AG10803 (cell line): ENCODE results near the gene OVCA2.

Experiments
- DNase-seq: peaks from one replicate; pipeline ENCODE4 v3.0.0; 2010; ENCODE audit warnings: low read depth
- H3K4me3 ChIP-seq: 2 replicates; pipeline ENCODE4 v1.5.1; 2011; ENCODE audit warnings: mild to moderate bottlenecking, low read length, control low read depth
- TF ChIP-seq, protein P1 (sequence below): conservative IDR thresholded peaks from 2 replicates; pipeline ENCODE4 v1.5.1; 2011; ENCODE audit warnings: mild to moderate bottlenecking, low read length, control low read depth, inconsistent platforms

The OVCA2 gene

DNA sequence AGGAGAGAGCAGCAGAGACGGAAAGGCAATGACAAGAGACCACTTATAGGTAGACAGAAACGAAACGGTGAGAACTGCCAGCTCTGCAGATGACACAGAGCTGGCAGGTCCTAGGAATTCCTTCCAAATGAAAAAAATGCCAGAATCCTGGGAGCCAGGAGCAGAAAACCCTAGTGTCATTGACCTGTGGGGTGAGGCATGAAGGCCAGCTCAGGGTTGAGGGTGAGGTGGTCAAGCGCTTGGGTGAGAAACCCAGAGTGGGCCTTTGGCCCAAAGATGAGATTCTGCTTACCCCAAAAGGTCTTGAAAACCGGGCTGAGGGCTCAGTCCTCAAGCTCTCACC lies 22.3 kb downstream of the OVCA2 start:
- DNase-seq, result no peak
- no peak overlapping the region for H3K4me3 ChIP-seq
- TF ChIP-seq, protein P1, sequence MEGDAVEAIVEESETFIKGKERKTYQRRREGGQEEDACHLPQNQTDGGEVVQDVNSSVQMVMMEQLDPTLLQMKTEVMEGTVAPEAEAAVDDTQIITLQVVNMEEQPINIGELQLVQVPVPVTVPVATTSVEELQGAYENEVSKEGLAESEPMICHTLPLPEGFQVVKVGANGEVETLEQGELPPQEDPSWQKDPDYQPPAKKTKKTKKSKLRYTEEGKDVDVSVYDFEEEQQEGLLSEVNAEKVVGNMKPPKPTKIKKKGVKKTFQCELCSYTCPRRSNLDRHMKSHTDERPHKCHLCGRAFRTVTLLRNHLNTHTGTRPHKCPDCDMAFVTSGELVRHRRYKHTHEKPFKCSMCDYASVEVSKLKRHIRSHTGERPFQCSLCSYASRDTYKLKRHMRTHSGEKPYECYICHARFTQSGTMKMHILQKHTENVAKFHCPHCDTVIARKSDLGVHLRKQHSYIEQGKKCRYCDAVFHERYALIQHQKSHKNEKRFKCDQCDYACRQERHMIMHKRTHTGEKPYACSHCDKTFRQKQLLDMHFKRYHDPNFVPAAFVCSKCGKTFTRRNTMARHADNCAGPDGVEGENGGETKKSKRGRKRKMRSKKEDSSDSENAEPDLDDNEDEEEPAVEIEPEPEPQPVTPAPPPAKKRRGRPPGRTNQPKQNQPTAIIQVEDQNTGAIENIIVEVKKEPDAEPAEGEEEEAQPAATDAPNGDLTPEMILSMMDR, result no peak

DNA sequence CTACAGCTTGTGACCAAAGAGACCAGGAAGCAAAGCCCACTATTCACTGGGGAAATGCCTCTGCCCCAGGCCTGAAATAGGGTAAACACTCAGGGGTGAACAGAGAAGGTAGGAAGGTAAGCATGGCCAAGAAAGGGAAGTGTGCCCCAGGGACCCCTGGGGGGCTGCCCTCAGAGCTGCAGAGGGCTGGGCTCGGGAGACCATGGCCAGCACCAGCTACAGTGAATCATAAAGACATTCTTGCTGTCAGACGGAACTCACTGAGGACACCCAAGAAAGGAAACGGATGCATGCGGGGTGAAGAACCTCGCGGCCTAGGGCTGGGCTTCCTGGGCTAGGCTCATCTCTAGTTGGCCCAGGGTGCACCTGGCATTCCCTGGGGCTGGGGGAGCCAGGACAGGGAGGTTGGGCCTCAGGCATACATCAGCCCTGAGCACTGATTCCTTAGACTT lies 22.7 kb downstream of the OVCA2 start:
- H3K4me3 ChIP-seq, result no peak overlapping the region
- no peak for DNase-seq
- TF ChIP-seq, protein P1, result no peak

DNA sequence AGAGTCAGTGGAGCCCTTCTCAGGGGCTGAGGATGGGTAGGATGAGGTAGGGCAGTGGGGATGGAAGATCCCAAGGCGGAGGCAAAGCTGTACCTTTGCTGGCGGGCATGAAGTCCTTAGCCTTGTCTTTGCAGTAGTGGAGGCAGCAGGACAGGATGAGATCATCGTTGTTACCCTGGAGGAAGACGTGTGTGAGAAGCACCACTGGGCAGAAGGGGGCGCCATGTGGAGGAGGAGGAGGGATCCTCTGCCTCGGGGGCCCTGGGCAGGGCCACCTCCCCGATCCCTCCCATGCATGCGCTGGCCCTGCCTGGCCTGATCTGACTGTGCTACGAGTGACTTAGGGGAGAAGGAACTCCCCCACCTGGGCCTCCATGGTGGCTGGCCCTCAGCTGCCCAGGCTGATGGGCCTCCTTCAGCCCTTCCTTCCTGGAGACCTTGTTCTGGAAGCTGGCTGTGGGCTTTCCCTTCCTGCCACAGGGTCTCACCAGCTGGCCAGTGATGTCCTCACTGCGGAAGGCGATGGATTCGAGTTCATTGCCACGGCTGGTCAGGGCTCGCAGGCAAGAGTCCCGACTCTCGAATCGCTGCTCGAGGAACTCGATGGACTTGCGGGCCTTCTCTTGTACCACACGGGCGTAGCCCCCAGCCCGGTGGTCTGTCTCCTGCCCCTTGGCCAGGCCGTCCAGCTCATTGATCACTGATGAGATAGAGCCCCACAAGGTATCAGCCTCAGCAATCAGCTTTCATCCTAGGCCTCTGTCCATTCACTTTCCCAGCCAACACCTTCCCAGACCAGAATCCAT lies 23.4 kb downstream of the OVCA2 start:
- TF ChIP-seq, protein P1, result peak; percentile 56
- no peak overlapping the region for H3K4me3 ChIP-seq
- peak; percentile 66 for DNase-seq

DNA sequence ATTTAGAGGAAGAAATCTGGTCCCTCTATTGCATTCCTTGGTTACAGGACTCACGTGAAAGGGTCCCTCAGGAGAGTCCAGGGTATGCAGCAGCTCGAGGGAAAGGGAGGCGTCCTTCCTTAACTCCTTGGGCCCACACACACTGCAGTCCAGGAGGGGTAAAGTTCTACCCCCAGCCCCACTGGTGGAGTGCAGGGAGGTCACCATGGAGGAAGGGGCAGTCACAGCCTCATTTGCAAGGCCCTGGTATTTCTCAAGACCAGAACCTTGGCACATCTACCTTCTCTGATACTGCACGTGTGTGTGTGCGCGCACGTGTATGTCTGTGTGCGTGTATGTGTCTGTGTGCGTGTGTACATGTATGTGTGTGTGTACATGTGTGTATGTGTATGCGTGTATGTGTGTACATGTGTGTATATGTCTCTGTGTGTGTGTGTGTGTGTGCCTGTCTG lies 24.2 kb downstream of the OVCA2 start:
- no peak for DNase-seq
- no peak overlapping the region for H3K4me3 ChIP-seq
- TF ChIP-seq, protein P1, result no peak

DNA sequence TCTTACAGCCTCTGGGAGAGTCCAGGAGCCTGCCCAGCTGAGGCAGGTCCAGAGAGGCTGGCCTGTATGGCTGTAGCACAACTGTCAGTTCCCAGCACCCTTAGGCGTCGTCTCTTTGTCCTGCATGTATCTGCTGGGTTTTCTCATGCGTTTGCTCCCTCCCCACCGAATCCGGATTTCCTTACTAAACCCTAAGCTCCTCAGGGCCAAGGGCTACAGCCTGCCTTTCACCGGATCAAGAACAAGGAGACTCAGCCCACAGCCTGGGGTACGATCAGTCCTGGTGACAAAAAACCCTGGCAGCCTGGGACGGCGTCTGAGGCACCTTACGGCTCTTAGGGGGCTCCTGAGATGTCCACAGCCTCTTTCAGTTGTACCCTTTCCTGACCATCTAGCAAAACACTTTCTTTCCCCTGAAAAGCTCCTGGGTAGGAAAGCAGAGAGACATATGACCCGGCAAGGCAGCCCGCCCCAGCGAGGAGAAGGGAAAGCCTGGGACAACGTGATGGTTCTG lies 25.3 kb downstream of the OVCA2 start:
- DNase-seq, result no peak
- TF ChIP-seq, protein P1, result no peak
- no peak overlapping the region for H3K4me3 ChIP-seq

DNA sequence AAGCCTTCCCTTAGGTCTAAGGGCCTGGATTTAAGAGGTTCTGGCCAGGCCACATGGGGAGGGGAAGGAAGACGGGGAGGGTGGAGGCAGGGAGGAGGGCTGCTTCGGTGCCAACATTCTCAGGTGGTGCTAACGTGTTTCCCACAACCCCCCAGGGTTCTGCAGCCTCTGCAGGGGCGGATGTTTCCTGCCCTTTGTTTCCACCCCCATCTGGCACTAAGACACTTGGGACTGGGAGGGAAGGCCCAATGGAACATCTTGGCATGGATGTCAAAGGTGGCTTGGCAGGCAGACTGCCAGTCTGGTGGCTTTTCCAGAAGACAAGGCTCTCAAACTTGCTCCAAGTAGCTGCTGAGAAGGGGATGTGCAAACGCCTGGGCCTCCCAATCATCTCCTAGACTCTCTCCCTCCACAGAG lies 25.8 kb downstream of the OVCA2 start:
- no peak overlapping the region for H3K4me3 ChIP-seq
- DNase-seq, result peak; percentile 91

More for the DNA sequence above, 25.8 kb downstream of the OVCA2 start:
- TF ChIP-seq, protein P1, result no peak
